ENCODE results near the gene PI4KB.
"Not testable (repeated sequence)": the region's sequence is repeated elsewhere in the genome, so short reads cannot be mapped to it uniquely, and the experiment has no call there.

Gene PI4KB

GRCh38 chr1:151275341-151275740 lies 51.9 kb downstream of the PI4KB start:
- DNase-seq: not testable (repeated sequence)

- DNase-seq: no peak
These were observed 53.2 kb downstream of the PI4KB start for GRCh38 chr1:151273924-151274466.

GRCh38 chr1:151267760-151268159 lies 59.5 kb downstream of the PI4KB start:
- DNase-seq: no peak

- DNase-seq: no peak
These were observed 60.4 kb downstream of the PI4KB start for GRCh38 chr1:151266821-151267220.

GRCh38 chr1:151266315-151266714 lies 60.9 kb downstream of the PI4KB start:
- DNase-seq: no peak

- no peak for DNase-seq
These were observed 61.6 kb downstream of the PI4KB start for GRCh38 chr1:151265446-151266236.

- DNase-seq: no peak
These were observed 67.9 kb downstream of the PI4KB start for GRCh38 chr1:151259351-151259750.

GRCh38 chr1:151255381-151255780 lies 71.8 kb downstream of the PI4KB start:
- DNase-seq: no peak

GRCh38 chr1:151254217-151255213 lies 72.7 kb downstream of the PI4KB start, which contains the start of gene PSMD4:
Gene PSMD4 (plus strand): TSS chr1:151254734. CDS start chr1:151254783, 49 bp downstream.
- DNase-seq: peak; percentile 98

- peak; percentile 87 for DNase-seq
These were observed 75.4 kb downstream of the PI4KB start for GRCh38 chr1:151251656-151252470.

GRCh38 chr1:151246786-151247185 lies 80.4 kb downstream of the PI4KB start:
- no peak for DNase-seq

GRCh38 chr1:151243683-151244216 lies 83.5 kb downstream of the PI4KB start:
- no peak for DNase-seq

GRCh38 chr1:151242442-151242841 lies 84.8 kb downstream of the PI4KB start:
- DNase-seq: no peak
